MV-4-11 (cell line): ENCODE data around the gene ARHGEF17.
A peak's percentile ranks its signal among the peaks of the same experiment; 100 is the strongest.

ENCODE experiments used
- DNase-seq: peaks from one replicate; lab custom pipeline; 2025; lab: John Stamatoyannopoulos, UW

Gene ARHGEF17

GRCh38 chr11:73355109-73355508, 47.0 kb downstream of the ARHGEF17 start:
- DNase-seq = no peak

DNA sequence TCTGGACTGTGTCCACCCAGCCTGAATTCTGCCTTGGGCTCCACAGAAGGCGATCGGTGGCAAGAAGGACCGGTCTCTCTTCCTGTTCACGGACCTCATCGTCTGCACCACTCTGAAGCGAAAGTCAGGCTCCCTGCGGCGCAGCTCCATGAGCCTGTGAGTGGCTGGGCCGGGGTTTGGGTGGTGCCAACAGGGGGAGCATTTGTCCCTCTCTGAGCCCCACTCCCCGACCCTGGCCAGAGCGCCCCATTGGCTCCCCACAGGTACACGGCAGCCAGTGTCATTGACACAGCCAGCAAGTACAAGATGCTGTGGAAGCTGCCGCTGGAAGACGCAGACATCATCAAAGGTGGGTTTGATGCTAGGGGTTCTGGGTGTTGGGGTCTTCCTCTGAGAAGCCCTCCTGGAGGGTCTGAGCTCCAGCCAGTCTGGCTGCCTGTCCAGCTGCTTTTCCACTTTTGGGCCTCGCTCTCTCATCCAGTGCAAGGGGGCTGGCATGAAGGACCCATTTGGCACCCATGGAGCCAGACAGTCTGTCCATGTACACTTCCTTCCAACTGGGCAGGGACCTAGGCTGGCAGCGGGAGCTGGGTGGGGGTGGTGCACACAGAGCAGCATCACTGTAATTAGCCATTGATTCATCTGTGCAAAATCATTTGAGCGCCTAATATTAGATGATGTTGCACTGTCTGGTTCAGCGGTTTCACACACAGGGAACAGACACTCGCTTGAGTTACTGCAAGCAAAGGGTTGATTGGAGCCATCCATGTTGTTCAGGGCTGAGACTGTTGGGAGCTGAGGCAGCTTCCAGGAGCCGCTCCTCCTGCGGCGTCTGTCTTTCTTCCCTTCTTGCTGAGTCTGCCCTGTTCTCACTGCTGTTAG, 49.1 kb downstream of the ARHGEF17 start:
- DNase-seq = no peak

- no peak for DNase-seq
These were observed 50.0 kb downstream of the ARHGEF17 start for GRCh38 chr11:73358071-73358470.

DNA sequence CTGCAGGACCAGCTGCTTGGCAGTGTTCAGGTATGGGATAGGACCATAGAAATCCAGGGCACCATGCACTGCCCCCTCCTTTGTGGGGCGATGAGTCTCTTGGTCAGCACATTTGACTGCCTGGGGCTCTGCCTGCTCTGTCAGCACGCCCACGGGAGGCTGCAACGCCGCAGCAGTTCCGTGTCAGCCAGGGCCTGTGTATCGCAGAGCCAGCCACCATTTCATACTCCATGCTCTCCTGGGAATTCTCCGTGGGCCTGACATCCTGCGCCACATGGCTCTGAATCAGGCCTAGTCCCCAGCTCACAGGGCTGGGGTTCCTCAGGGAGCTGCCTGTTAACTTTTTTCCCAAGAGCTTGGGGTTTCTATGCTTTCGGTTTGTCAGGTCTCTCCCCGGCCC, 51.3 kb downstream of the ARHGEF17 start:
- DNase-seq = no peak

DNA sequence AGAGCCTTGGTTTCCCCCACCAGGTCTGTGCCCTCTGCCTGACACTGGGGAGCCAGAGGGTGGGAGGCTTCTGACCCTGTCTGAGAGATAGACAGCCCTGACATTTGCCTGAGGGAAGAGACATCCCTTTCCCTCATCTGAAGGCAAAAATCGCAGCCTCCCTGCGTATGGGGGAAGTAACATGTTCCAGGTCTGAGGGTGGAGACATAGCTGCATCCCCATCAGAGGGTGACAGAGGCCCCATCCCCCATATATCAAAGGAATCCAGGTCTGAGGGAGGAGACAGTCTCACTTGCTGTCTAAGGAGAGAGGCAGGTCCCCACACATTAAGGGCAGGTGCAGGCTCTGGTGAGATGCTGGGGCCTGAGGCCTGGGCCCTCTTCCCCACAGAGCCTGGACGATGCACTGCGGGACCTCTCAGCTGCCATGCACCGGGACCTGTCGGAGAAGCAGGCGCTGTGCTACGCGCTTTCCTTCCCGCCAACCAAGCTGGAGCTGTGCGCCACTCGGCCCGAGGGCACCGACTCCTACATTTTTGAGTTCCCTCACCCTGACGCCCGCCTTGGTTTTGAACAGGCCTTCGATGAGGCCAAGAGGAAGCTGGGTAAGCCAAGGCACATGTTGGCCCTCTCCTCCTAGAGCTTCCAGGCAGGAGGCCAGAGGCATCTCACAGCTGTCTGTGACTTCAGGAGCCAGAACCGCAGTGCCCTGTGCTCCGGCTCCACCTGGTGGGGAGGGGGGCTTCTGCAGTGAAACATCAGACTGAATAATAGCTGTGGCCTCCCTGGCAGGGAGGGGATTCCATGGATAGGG, 52.1 kb downstream of the ARHGEF17 start:
- DNase-seq = peak; percentile 12

DNA sequence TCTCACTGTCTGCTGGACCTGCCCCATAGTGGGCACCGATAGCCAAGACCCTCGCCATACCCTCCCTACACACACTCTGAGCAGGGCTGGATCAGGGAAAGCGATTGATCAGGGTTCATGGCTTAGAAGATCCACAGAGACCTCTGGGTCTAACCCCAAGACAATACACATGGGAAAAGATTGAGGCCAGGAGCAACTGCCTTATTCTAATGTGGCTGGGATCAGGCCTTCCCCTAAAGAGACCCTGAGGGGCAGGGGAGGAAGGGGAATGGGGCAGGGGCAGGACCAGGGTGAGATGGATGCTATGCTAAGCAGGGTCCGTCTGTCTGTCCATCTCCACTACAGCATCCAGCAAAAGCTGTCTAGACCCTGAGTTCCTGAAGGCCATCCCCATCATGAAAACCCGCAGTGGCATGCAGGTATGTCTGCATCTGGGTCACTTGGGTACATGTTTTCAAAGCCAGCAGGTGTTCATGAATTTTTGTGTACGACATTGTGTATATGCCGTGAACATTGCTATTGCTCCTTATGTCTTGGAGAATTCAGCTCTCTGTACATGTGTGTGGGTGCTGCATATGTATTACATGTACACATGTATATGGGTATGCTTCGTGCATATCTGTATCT, 52.8 kb downstream of the ARHGEF17 start:
- DNase-seq = no peak

- DNase-seq = no peak
These were observed 54.1 kb downstream of the ARHGEF17 start for GRCh38 chr11:73361953-73362776.

- DNase-seq = no peak
These were observed 55.1 kb downstream of the ARHGEF17 start for GRCh38 chr11:73363147-73363546.

DNA sequence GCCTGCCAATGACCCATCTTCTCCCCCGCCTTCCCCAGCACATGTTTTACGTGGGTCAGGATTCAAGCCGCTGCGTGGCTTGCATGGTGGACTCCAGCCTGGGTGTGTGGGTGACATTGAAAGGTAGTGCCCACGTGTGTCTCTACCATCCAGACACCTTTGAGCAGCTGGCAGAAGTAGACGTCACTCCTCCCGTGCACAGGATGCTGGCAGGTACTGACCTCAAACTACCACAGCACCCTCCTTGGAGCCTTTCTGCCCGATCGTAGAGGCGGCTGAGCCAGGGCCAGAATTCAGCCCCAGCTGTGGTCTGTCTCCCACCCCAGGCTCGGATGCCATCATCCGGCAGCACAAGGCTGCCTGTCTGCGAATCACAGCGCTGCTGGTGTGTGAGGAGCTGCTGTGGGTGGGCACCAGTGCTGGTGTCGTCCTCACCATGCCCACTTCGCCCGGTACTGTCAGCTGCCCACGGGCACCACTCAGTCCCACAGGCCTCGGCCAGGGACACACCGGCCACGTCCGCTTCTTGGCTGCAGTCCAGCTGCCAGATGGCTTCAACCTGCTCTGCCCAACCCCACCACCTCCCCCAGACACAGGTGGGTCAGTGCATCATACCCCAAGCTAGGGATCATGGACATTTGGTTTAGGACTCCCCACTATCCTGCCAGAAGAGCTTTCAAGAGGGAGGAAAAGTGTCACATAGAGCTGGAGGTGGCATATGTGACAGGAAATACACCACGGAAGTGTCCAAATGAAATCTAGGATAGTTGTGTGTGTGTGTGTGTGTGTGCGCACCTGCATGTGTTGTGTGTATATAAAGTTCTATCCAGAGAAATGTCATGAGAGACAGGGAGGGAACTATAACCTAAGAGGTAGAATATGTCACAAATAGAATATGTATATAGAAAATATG, 57.5 kb downstream of the ARHGEF17 start:
- DNase-seq = no peak

- peak; percentile 27 for DNase-seq
These were observed 58.2 kb downstream of the ARHGEF17 start for GRCh38 chr11:73366265-73366610.

- DNase-seq = no peak
These were observed 58.9 kb downstream of the ARHGEF17 start for GRCh38 chr11:73366953-73367352.

- DNase-seq = no peak
These were observed 59.5 kb downstream of the ARHGEF17 start for GRCh38 chr11:73367482-73368024.

- peak; percentile 33 for DNase-seq
These were observed 64.4 kb downstream of the ARHGEF17 start for GRCh38 chr11:73372375-73372993.

GRCh38 chr11:73374151-73374550, 66.1 kb downstream of the ARHGEF17 start:
- no peak for DNase-seq

DNA sequence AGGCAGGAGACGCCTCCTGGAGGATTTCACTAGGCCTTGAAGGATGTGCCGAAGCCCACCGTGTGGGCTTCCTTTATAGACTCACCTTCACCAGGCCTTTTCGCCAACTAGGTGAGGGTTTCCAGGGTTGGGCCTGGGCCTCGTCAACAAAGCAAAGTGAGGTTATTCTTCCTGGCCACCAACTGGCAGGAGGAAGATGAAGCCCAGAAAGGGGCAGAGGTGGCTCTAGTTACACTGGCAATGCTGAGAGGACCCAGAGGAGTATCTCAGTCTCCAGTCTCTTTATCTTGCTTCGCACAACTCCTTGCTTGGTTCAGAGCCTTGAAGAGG, 67.7 kb downstream of the ARHGEF17 start:
- no peak for DNase-seq

DNA sequence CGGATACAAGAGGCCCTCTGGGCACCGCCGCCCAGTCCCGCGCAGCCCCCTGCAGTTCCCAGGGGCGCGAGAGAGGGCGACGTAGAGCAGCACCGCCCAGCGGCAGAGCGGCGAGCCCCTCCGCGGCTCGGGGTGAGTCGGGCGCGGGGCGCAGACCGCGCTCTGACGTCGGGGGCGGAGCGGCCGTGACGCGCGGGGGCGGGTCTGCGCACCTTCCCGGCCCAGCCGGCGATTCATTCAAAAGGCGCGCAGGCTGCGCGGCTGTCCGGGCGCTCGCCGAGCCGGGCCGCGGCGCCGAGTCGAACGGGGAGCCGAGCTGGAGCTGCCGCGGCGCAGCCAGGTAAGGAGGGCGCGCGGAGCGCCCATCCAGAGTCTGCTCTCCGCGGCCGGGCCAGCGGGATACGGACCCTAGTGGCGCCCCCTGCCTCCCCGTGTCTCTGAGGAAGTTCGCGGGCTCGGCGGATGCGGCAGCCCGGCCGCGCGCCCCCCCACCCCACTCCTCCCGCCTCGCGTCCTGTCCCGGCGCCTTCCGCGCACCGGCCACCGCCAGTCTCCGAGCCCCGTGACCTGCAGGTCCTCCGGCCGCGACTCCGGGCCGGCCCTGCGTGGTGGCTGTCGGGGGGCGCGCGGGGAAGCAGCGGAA, 68.2 kb downstream of the ARHGEF17 start, which contains the start of gene RELT:
Gene RELT, plus strand, starts transcription at position 240 of the 643 bp plus-strand sequence. CDS start 12,738 bp downstream, outside the sequence.
- DNase-seq = peak; percentile 80

DNA sequence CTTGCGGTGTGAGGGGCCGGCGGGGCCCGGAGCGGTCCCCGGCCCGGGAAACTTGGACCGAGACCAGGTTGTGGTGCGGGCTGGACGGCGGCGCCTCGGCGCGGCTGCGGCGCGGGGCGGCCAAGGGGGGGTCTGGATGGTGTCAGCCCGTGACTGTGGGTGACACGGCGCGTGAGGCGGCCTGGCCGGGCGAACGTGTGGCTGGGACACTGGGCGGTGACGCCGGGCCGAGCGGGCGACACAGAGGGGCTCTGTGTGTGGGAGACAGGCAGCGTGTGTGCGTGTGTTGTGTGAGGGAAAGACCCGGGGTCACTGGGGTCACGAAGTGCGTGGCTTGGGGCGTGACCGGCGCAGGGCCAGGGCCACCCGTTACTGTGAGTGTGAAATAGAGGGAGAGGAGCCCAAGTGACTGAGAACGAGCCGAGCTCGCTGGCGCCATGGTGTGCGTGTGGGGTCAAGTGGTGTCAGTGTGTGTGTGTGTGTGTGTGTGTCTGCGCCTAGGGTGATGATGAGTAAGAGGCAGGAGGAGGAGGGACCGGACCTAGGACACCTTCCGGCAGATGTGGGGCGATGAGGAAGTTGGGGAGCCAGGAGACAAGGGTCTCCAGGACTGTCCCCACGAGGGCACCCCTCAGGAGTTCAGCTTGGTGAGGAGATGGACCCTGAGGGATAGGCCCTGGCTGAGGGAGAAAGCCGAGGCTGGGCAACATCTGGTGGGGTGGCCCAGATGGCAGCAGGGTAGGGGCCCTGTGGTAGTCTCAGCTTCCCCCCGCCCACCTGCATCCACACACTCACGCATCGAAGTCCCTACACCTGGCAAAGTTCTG, 68.9 kb downstream of the ARHGEF17 start:
- peak; percentile 85 for DNase-seq

DNA sequence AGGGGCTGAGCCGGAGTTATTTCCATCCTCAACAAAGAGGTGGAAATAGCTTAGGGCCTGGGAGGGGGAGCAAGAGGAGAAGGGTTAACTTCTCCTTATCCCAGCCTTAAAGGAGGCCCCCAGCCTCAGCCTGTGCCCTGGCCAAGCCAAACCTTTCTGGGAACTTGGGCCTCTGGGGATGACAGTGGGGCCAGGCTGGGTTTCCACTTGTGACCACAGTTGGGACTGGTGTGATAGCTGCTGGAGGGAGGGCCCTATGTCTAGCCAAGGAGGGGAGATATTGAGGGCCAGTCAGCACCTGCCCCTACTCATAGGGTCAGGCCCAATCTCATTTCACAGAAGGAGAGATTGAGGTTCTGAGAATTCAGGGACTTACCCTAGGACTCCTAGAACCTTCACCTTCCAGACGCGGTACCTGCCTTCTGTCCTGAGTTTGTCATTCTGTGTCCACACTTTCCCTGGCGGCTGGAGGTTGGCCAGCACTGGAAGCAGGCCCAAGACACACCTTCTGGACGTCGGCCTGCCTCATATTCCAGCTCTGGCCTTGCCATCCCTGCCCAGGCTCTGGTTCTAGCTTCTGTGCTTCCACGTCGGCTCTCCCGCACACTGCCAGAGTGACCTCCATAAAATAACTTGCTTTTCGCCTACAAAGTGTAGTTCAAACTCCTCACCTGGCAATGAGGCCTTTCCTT, 71.3 kb downstream of the ARHGEF17 start:
- no peak for DNase-seq
